ENCODE results near the gene FATE1.

- TF ChIP-seq CTCF (IDR thresholded peaks at IDR 0.05), result no peak
- TF ChIP-seq POLR2A (IDR thresholded peaks at IDR 0.05), result no peak
Observed at GRCh38 chrX:151712253-151712652, 3.6 kb upstream of the FATE1 start.
